GM12891 (cell line): ENCODE results near the gene PRPSAP2.

ENCODE experiments used
- PAX5 ChIP-seq: IDR thresholded peaks from 2 replicates; pipeline ENCODE4 v1.6.1; 2011; ENCODE audit warnings: low read length, moderate library complexity, mild to moderate bottlenecking; ENCODE audit not compliant: insufficient read depth, severe bottlenecking
- POLR2A ChIP-seq: IDR thresholded peaks from 2 replicates; pipeline ENCODE4 v1.6.1; 2011; ENCODE audit warnings: low read depth, low read length, control low read depth
- POLR2AphosphoS5 ChIP-seq: IDR thresholded peaks from 2 replicates; pipeline ENCODE4 v1.6.1; 2011; ENCODE audit warnings: low read depth, low read length, control low read depth
- POU2F2 ChIP-seq: IDR thresholded peaks from 2 replicates; pipeline ENCODE4 v1.6.1; 2011; ENCODE audit warnings: low read depth, mild to moderate bottlenecking, control low read depth, low read length, moderate library complexity
- SPI1 ChIP-seq: IDR thresholded peaks from 2 replicates; pipeline ENCODE4 v1.6.1; 2011; ENCODE audit warnings: low read depth, low read length, control low read depth
- TAF1 ChIP-seq: IDR thresholded peaks from 2 replicates; pipeline ENCODE4 v1.6.1; 2011; ENCODE audit warnings: low read depth, low read length, control low read depth

DNA sequence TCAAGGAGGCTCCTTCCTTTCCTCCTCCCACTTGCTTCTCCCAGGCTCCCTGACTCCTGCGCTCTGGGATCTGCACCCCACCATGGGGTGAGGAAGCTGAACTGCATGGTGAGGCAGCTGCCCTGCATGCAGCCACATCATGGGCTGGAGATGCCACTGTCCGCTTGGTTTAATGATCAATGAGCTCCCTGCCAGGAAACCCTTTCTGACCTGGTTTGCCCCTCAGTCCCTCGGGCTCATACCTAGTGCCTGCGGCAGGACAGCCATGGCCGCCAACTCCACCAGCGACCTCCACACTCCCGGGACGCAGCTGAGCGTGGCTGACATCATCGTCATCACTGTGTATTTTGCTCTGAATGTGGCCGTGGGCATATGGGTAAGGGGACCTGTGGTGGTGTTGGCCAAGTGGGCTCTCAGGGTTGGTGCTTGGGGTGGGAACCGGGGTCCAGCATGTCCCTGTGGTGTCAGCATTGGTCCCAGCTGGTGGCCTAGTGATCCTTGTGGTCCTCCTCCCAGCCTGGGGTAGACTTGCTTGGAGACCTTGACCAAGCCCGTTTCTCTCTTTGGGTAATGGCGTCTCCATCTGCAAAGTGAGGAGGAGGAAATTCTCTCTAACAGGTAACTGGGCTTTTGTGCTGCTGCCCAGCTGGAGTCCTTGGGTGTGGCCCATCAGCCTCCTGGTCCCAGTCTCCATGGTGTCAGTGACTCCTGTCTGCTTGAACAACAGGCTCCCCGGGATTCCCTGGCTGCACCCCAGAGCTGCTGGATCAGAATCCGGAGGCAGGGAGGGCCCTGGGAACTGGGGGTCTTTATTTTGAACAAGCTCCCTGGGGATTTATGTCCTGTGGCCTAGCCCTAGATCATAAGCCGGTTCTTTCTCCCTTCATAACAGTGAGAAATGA lies 94.3 kb downstream of the PRPSAP2 start, which contains the start of gene SLC5A10:
- no peak for TF ChIP-seq POLR2A
- no peak for TF ChIP-seq SPI1
- TF ChIP-seq POLR2AphosphoS5 = no peak
- TF ChIP-seq POU2F2 = no peak
- TF ChIP-seq TAF1 = no peak
- TF ChIP-seq PAX5 = no peak
